Measurements from ENCODE around the gene CAVIN3.

GRCh38 chr11:6270584-6271246 lies 49.6 kb downstream of the CAVIN3 start:
- TF ChIP-seq CTCF (IDR thresholded peaks at IDR 0.05) (no peak), POLR2AphosphoS5 (IDR thresholded peaks at IDR 0.05) (no peak), POLR2A (IDR thresholded peaks at IDR 0.05) (no peak)
